CD14-positive monocyte (primary cell): ENCODE data around the gene PIAS4. TPM values are rescaled to one million over a fixed set of nuclear protein-coding genes. Genes with fewer than 3 reads are reported as not detected.
A peak's percentile ranks its signal among the peaks of the same experiment; 100 is the strongest.

Source experiments
- DNase-seq, 3 donors: peaks; one replicate each; pipeline ENCODE4 v3.0.0-alpha.2; 2011 to 2022
- H2AFZ ChIP-seq: 2 replicates; pipeline ENCODE4 v1.6.0; 2012; ENCODE audit warnings: mild to moderate bottlenecking, low read depth, low read length, inconsistent platforms; ENCODE audit not compliant: insufficient read depth, poor library complexity, severe bottlenecking
- H3K27ac ChIP-seq, 2 donors: 1 replicate in 1 of 2; 2 replicates in 1 of 2; pipeline ENCODE4 v1.5.1; 2012 to 2013; ENCODE audit warnings: low read length in 2 of 2, control low read depth in 1 of 2, inconsistent platforms in 1 of 2, low read depth in 1 of 2, mild to moderate bottlenecking in 1 of 2
- H3K27me3 ChIP-seq, 2 donors: one replicate each; pipeline versions ENCODE4 v1.6.0 to v1.6.1; 2011 to 2013; ENCODE audit warnings: low read length in 2 of 2; ENCODE audit not compliant: control insufficient read depth in 2 of 2, insufficient read depth in 2 of 2
- H3K36me3 ChIP-seq, 2 donors: replicated peaks in 1 of 2; 1 replicate in 1 of 2; 2 replicates in 1 of 2; pipeline versions ENCODE4 v1.5.1 to v1.6.1; 2012 to 2013; ENCODE audit warnings: low read length in 2 of 2, control low read depth in 1 of 2, inconsistent platforms in 1 of 2, mild to moderate bottlenecking in 1 of 2; ENCODE audit not compliant: insufficient read depth in 2 of 2, control insufficient read depth in 1 of 2
- H3K4me1 ChIP-seq, 2 donors: 1 replicate in 1 of 2; 2 replicates in 1 of 2; pipeline versions ENCODE4 v1.5.1 to v1.6.1; 2012 to 2013; ENCODE audit warnings: low read length in 2 of 2, control low read depth in 1 of 2, inconsistent platforms in 1 of 2, mild to moderate bottlenecking in 1 of 2, moderate library complexity in 1 of 2; ENCODE audit not compliant: insufficient read depth in 2 of 2, control insufficient read depth in 1 of 2
- H3K4me2 ChIP-seq: replicated peaks from 2 replicates; pipeline ENCODE3; 2012; ENCODE audit warnings: low read length, moderate library complexity, mild to moderate bottlenecking; ENCODE audit not compliant: poor library complexity, severe bottlenecking; ENCODE audit errors: extremely low read depth
- H3K4me3 ChIP-seq, 3 experiments: fragments of 200-600 bp in 1 of 3; sonication (generic) in 1 of 3; replicated peaks in 1 of 3; 1 replicate in 2 of 3; 2 replicates in 1 of 3; pipeline ENCODE4 v1.5.1; 2011 to 2013; ENCODE audit warnings: low read length in 3 of 3, mild to moderate bottlenecking in 3 of 3, control low read depth in 2 of 3, low read depth in 2 of 3, inconsistent platforms in 1 of 3, moderate library complexity in 1 of 3
- H3K79me2 ChIP-seq: 2 replicates; pipeline ENCODE4 v1.6.0; 2012; ENCODE audit warnings: mild to moderate bottlenecking, control low read depth, inconsistent platforms, low read length, moderate library complexity; ENCODE audit not compliant: insufficient read depth
- H3K9ac ChIP-seq: 2 replicates; pipeline ENCODE4 v1.6.0; 2017; ENCODE audit warnings: low read length, mild to moderate bottlenecking; ENCODE audit not compliant: insufficient read depth, poor library complexity, severe bottlenecking
- H3K9me3 ChIP-seq, 2 donors: replicated peaks in 1 of 2; 1 replicate in 1 of 2; 2 replicates in 1 of 2; pipeline versions ENCODE4 v1.5.1 to v1.6.1; 2012 to 2013; ENCODE audit warnings: low read length in 2 of 2, control low read depth in 1 of 2; ENCODE audit not compliant: control insufficient read depth in 1 of 2, insufficient read depth in 1 of 2
- H4K20me1 ChIP-seq: 2 replicates; pipeline ENCODE4 v1.6.0; 2012; ENCODE audit warnings: mild to moderate bottlenecking, low read length, control low read depth, moderate library complexity; ENCODE audit not compliant: insufficient read depth
- H3K27ac Mint-ChIP-seq, 7 donors: one replicate each; pipeline ENCODE4 v1.8.0; 2020; ENCODE audit warnings: mild to moderate bottlenecking in 7 of 7, mixed read lengths in 7 of 7, moderate library complexity in 6 of 7, inconsistent platforms in 2 of 7
- H3K27me3 Mint-ChIP-seq, 3 donors: one replicate each; pipeline ENCODE4 v1.8.0; 2021 to 2022; ENCODE audit warnings: low read depth in 3 of 3, mild to moderate bottlenecking in 3 of 3, mixed read lengths in 3 of 3, moderate library complexity in 3 of 3, inconsistent platforms in 1 of 3
- H3K36me3 Mint-ChIP-seq, 2 donors: one replicate each; pipeline ENCODE4 v1.8.0; 2020; ENCODE audit warnings: mixed read lengths in 2 of 2, inconsistent platforms in 1 of 2, mild to moderate bottlenecking in 1 of 2
- H3K4me1 Mint-ChIP-seq: one replicate; pipeline ENCODE4 v1.8.0; 2020; ENCODE audit warnings: mild to moderate bottlenecking, mixed read lengths
- H3K4me3 Mint-ChIP-seq, 2 donors: one replicate each; pipeline ENCODE4 v1.8.0; 2020; ENCODE audit warnings: mild to moderate bottlenecking in 2 of 2, mixed read lengths in 2 of 2, moderate library complexity in 1 of 2
- H3K9me3 Mint-ChIP-seq, 7 donors: one replicate each; pipeline ENCODE4 v1.8.0; 2020 to 2022; ENCODE audit warnings: mixed read lengths in 7 of 7, mild to moderate bottlenecking in 6 of 7, moderate library complexity in 6 of 7, inconsistent platforms in 2 of 7
- CTCF ChIP-seq: fragments of 200-600 bp; IDR thresholded peaks from one replicate; pipeline ENCODE4 v1.8.0; 2022; ENCODE audit warnings: antibody characterized with exemption, mild to moderate bottlenecking
- WGBS: methylation state at CpG from one replicate; pipeline ENCODE4 v1.1.5; 2013; ENCODE audit warnings: missing lambda C conversion rate; ENCODE audit not compliant: insufficient coverage; 5-methylcytosine and 5-hydroxymethylcytosine counted together
- intact Hi-C, 2 donors: fragments of 100-400 bp; cut with micrococcal nuclease; formaldehyde crosslinking; loops; one replicate each; pipeline versions ENCODE4 v1.15.0 to v1.15.1; 2023
- polyA plus RNA-seq, 3 donors: library from polyadenylated mRNA; depleted of rRNA in 1 of 3; unstranded in 2 of 3; stranded (reverse) in 1 of 3; fragments of 300-500 nt in 2 of 3; fragments of >200 nt in 1 of 3; fragmentation: Illumina TruSeq in 2 of 3; gene quantifications; 1 replicate in 2 of 3; 2 replicates in 1 of 3; pipeline ENCODE4 v1.2.3, GENCODE V29; 2012 to 2021

PIAS4 gene
- polyA plus RNA-seq, 3 donors: 2.3 to 8.1 (median 5.9) TPM

- Mint-ChIP-seq H3K27me3 (no peaks in the 10 kb centered on the region), H3K4me3 (no peak overlapping the region), H3K36me3 (peaks cover 28 to 74% of the 10 kb centered on the region in 2 donors), H3K27ac (no peak overlapping the region), H3K9me3 (peaks cover 0 to 2% (median 0%) of the 10 kb centered on the region in 7 donors), H3K4me1 (peaks cover 8% of the 10 kb centered on the region)
- no peak for DNase-seq
- intact Hi-C loops: no loop called here
- H3K27ac ChIP-seq: no peak overlapping the region
- H2AFZ ChIP-seq: no peak overlapping the region
- TF ChIP-seq CTCF: no peak
- H3K4me3 ChIP-seq: no peak overlapping the region
- H3K4me2 ChIP-seq: no peak overlapping the region
- H3K79me2 ChIP-seq: peaks cover 78% of the 10 kb centered on the region
- H3K27me3 ChIP-seq: no peaks in the 10 kb centered on the region
- 96% methylated on average over 17 of the region's 19 CpGs for WGBS
- H4K20me1 ChIP-seq: peaks cover 100% of the 10 kb centered on the region
- H3K9me3 ChIP-seq: no peaks in the 10 kb centered on the region
- H3K9ac ChIP-seq: no peak overlapping the region
- H3K4me1 ChIP-seq: peaks cover 0 to 8% of the 10 kb centered on the region in 2 donors
- H3K36me3 ChIP-seq: peaks cover 33 to 55% of the 10 kb centered on the region in 2 donors
Observed at GRCh38 chr19:4018775-4019504, 11.4 kb downstream of the PIAS4 start.

- peaks cover 100% of the 10 kb centered on the region for H4K20me1 ChIP-seq
- H3K36me3 ChIP-seq: peaks cover 35 to 55% of the 10 kb centered on the region in 2 donors
- H3K27me3 Mint-ChIP-seq: no peaks in the 10 kb centered on the region
- H3K27ac Mint-ChIP-seq: peak overlapping the region in 2 of 7 donors; percentile 53 to 55
- peaks cover 0 to 6% of the 10 kb centered on the region in 2 donors for H3K4me1 ChIP-seq
- H2AFZ ChIP-seq: no peak overlapping the region
- H3K27ac ChIP-seq: no peak overlapping the region
- WGBS: 41% methylated on average over 7 of the region's 17 CpGs
- peaks cover 72% of the 10 kb centered on the region for H3K79me2 ChIP-seq
- intact Hi-C loops: no loop called here
- peaks cover 0 to 3% (median 0%) of the 10 kb centered on the region in 7 donors for H3K9me3 Mint-ChIP-seq
- TF ChIP-seq CTCF: no peak
- H3K4me1 Mint-ChIP-seq: peaks cover 2% of the 10 kb centered on the region
- no peak overlapping the region for H3K4me3 Mint-ChIP-seq
- no peak overlapping the region for H3K4me3 ChIP-seq
- H3K36me3 Mint-ChIP-seq: peaks cover 31 to 76% of the 10 kb centered on the region in 2 donors
- no peak overlapping the region for H3K9ac ChIP-seq
- no peak overlapping the region for H3K4me2 ChIP-seq
- H3K9me3 ChIP-seq: no peaks in the 10 kb centered on the region
- no peaks in the 10 kb centered on the region for H3K27me3 ChIP-seq
- DNase-seq: peak in 1 of 3 donors; percentile 3
Observed at GRCh38 chr19:4019578-4019977, 12.0 kb downstream of the PIAS4 start.
